HUES6 (cell line): ENCODE data around the gene PCDHA8.

Source experiments
- H3K27ac ChIP-seq: 2 replicates; pipeline ENCODE4 v1.7.0; 2013; ENCODE audit warnings: low read depth, mild to moderate bottlenecking, low read length, inconsistent platforms
- H3K27me3 ChIP-seq: 2 replicates; pipeline ENCODE4 v1.6.1; 2013; ENCODE audit warnings: low read length; ENCODE audit not compliant: control insufficient read depth, insufficient read depth
- H3K36me3 ChIP-seq: 2 replicates; pipeline ENCODE4 v1.6.1; 2013; ENCODE audit warnings: low read length; ENCODE audit not compliant: control insufficient read depth, insufficient read depth
- H3K4me1 ChIP-seq: 2 replicates; pipeline ENCODE4 v1.6.1; 2013; ENCODE audit warnings: low read length; ENCODE audit not compliant: control insufficient read depth, insufficient read depth
- H3K4me3 ChIP-seq: 2 replicates; pipeline ENCODE4 v1.5.1; 2013; ENCODE audit warnings: low read depth, low read length
- H3K9ac ChIP-seq: one replicate; pipeline ENCODE4 v1.6.1; 2013; ENCODE audit warnings: mild to moderate bottlenecking, low read length
- H3K9me3 ChIP-seq: 2 replicates; pipeline ENCODE4 v1.6.1; 2013; ENCODE audit warnings: low read depth, low read length; ENCODE audit not compliant: control insufficient read depth, insufficient read depth

PCDHA8 gene

DNA sequence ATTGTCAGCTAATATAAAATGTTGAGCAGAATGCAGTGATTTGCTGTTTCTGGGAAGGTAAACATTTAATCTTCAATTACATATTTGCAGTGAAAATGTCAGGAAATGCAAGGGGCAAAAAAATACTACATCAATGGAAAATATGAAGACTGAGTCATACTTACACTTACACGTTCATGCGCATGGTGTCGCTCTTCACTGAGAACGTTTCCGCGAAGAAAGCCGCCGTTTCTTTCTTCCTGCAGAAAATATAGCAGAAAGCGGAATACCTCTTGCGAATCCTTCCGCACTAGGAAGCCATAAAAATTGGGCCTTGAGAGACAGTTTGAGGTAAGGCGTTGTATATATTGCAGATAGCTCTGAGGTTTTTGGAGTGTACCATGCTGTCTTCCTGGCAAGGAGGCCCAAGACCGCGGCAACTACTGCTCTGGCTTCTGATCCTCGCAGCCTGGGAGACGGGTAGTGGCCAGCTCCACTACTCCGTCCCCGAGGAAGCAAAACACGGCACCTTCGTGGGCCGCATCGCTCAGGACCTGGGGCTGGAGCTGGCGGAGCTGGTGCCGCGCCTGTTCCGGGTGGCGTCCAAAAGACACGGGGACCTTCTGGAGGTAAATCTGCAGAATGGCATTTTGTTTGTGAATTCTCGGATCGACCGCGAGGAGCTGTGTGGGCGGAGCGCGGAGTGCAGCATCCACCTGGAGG lies 41.1 kb downstream of the PCDHA8 start, which contains the start of gene PCDHA13:
Gene PCDHA13, plus strand, starts transcription at position 236 of the 702 bp plus-strand sequence. Its CDS starts 145 bp downstream, at position 381.
- Histone ChIP-seq H3K36me3 (0 out of 2 replicates have a peak, but pooled peaks cover 2% of the 10 kb centered on the region), H3K27me3 (no peaks in the 10 kb centered on the region), H3K4me3 (peak within 1 kb of the TSS; percentile 55), H3K4me1 (no peaks in the 10 kb centered on the region), H3K9me3 (no peaks in the 10 kb centered on the region), H3K9ac (peak within 1 kb of the TSS; percentile 47), H3K27ac (no peak within 1 kb of the TSS)

DNA sequence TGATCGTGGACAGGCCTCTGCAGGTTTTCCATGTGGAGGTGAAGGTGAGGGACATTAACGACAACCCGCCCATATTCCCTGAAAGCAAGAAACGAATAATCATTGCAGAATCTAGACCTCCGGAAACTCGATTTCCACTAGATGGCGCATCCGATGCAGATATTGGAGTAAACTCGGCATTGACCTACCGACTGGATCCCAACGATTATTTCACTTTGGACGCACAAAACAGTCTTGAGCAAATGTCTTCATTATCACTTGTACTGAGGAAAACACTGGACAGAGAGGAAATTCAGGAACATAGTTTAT lies 41.6 kb downstream of the PCDHA8 start:
- H3K36me3 ChIP-seq: 0 out of 2 replicates have a peak, but pooled peaks cover under 1% of the 10 kb centered on the region
- no peaks in the 10 kb centered on the region for H3K27me3 ChIP-seq
- no peak overlapping the region for H3K27ac ChIP-seq
- no peaks in the 10 kb centered on the region for H3K9me3 ChIP-seq
- peak overlapping the region; percentile 55 for H3K4me3 ChIP-seq
- H3K4me1 ChIP-seq: no peaks in the 10 kb centered on the region
- no peak overlapping the region for H3K9ac ChIP-seq

DNA sequence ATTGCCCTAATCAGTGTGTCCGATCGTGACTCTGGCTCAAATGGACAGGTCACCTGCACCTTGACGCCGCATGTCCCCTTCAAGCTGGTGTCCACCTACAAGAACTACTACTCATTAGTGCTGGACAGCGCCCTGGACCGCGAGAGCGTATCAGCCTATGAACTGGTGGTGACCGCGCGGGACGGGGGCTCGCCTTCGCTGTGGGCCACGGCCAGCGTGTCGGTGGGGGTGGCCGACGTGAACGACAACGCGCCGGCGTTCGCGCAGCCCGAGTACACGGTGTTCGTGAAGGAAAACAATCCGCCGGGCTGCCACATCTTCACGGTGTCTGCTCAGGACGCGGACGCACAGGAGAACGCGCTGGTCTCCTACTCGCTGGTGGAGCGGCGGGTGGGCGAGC lies 42.4 kb downstream of the PCDHA8 start:
- Histone ChIP-seq H3K4me3 (no peak overlapping the region), H3K4me1 (no peaks in the 10 kb centered on the region), H3K9me3 (no peaks in the 10 kb centered on the region), H3K27me3 (no peaks in the 10 kb centered on the region), H3K36me3 (no peaks in the 10 kb centered on the region), H3K27ac (no peak overlapping the region), H3K9ac (no peak overlapping the region)

DNA sequence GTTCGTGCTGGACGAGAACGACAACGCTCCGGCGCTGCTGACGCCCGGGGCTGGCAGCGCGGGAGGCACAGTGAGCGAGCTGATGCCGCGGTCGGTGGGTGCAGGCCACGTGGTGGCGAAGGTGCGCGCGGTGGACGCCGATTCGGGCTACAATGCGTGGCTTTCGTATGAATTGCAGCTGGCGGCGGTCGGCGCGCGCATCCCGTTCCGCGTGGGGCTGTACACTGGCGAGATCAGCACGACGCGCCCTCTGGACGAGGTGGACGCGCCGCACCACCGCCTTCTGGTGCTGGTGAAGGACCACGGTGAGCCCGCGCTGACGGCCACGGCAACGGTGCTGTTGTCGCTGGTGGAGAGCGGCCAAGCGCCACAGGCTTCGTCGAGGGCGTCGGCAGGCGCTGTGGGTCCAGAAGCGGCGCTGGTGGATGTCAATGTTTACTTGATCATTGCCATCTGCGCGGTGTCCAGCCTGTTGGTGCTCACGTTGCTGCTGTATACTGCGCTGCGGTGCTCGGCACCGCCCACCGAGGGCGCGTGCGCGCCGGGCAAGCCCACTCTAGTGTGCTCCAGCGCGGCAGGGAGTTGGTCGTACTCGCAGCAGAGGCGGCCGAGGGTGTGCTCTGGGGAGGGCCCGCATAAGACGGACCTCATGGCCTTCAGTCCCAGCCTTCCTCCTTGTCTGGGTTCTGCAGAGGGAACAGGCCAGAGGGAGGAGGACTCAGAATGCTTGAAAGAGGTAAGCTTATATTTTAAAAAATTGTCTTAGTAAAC lies 43.1 kb downstream of the PCDHA8 start:
- Histone ChIP-seq H3K9ac (no peak overlapping the region), H3K27me3 (no peaks in the 10 kb centered on the region), H3K4me1 (no peaks in the 10 kb centered on the region), H3K27ac (no peak overlapping the region), H3K4me3 (no peak overlapping the region), H3K36me3 (no peaks in the 10 kb centered on the region), H3K9me3 (no peaks in the 10 kb centered on the region)
